ENCODE data around the gene DERL2.
"Not testable (repeated sequence)": the region's sequence is repeated elsewhere in the genome, so short reads cannot be mapped to it uniquely, and the experiment has no call there.

GRCh38 chr17:5431234-5431633 is 54.7 kb downstream of the DERL2 start:
- not testable (repeated sequence) for TF ChIP-seq CTCF, POLR2A (IDR thresholded peaks at IDR 0.05)

Measured in thyroid gland (tissue), 4 donors.